Right lobe of liver (tissue), 4 donors: ENCODE measurements around the gene SAP30BP.

Source experiments
- CTCF ChIP-seq, 4 donors: fragments of 200-600 bp in 3 of 4; fragments of 450-650 bp in 1 of 4; IDR thresholded peaks; one replicate each; pipeline versions ENCODE4 v1.5.1 to v1.8.0; 2016 to 2022; ENCODE audit warnings: antibody characterized with exemption in 4 of 4, mild to moderate bottlenecking in 2 of 4
- POLR2A ChIP-seq: fragments of 450-650 bp; IDR thresholded peaks from one replicate; pipeline ENCODE4 v1.6.1; 2017; ENCODE audit warnings: antibody characterized with exemption, mild to moderate bottlenecking
- donor health status: DM: no; HTN: no; CAD: no.
- donor health status: DM: no; HTN: no; CAD: no.
- donor health status: DM: no; HTN: yes; CAD: no.

GRCh38 chr17:75639771-75640555 is 27.2 kb upstream of the SAP30BP start:
- TF ChIP-seq CTCF (IDR thresholded peaks at IDR 0.05) (no peak), POLR2A (no peak)
